HepG2 (cell line): Measurements from ENCODE around the gene BACH1. TPM values are rescaled to one million over a fixed set of nuclear protein-coding genes. Genes with fewer than 3 reads are reported as not detected.

Source experiments
- BHLHE40 ChIP-seq: IDR thresholded peaks from 2 replicates; pipeline ENCODE4 v1.6.1; 2011; ENCODE audit warnings: low read length, improper control_type of control experiment
- JARID2 ChIP-seq: sonication (generic); formaldehyde crosslinking; IDR thresholded peaks from 2 replicates; pipeline ENCODE4 v1.8.1; 2023; ENCODE audit warnings: missing genetic modification reagents, inconsistent platforms; ENCODE audit not compliant: insufficient replicate concordance
- MIXL1 ChIP-seq: IDR thresholded peaks from 2 replicates; pipeline ENCODE4 v1.6.1; 2016
- NFYB ChIP-seq: sonication (generic); formaldehyde crosslinking; IDR thresholded peaks from 2 replicates; pipeline ENCODE4 v1.4.0; 2020; ENCODE audit warnings: missing genetic modification reagents
- POGZ ChIP-seq: sonication (generic); formaldehyde crosslinking; IDR thresholded peaks from 2 replicates; pipeline ENCODE4 v1.4.0; 2020; ENCODE audit warnings: mild to moderate bottlenecking, missing genetic modification reagents
- REPIN1 ChIP-seq: sonication (generic); formaldehyde crosslinking; IDR thresholded peaks from 2 replicates; pipeline ENCODE4 v1.8.0; 2022; ENCODE audit warnings: missing genetic modification reagents, low read depth, mild to moderate bottlenecking, borderline replicate concordance
- SIX1 ChIP-seq: sonication (generic); formaldehyde crosslinking; IDR thresholded peaks from 2 replicates; pipeline ENCODE4 v1.4.0; 2020; ENCODE audit warnings: missing genetic modification reagents, borderline replicate concordance
- TBX2 ChIP-seq: sonication (generic); formaldehyde crosslinking; IDR thresholded peaks from 2 replicates; pipeline ENCODE4 v1.5.0; 2020; ENCODE audit warnings: missing genetic modification reagents, mild to moderate bottlenecking, borderline replicate concordance
- YEATS2 ChIP-seq: sonication (generic); formaldehyde crosslinking; IDR thresholded peaks from 2 replicates; pipeline ENCODE4 v1.4.0; 2020; ENCODE audit warnings: missing genetic modification reagents, borderline replicate concordance
- ZFX ChIP-seq: sonication (generic); formaldehyde crosslinking; IDR thresholded peaks from 2 replicates; pipeline ENCODE4 v1.4.0; 2020; ENCODE audit warnings: mild to moderate bottlenecking, low read depth, missing genetic modification reagents, moderate library complexity
- ZIK1 ChIP-seq: sonication (generic); formaldehyde crosslinking; IDR thresholded peaks from 2 replicates; pipeline ENCODE4 v1.5.0; 2020; ENCODE audit warnings: mild to moderate bottlenecking, low read depth, missing genetic modification reagents, borderline replicate concordance
- ZMYM3 ChIP-seq: sonication (generic); formaldehyde crosslinking; IDR thresholded peaks from 2 replicates; pipeline ENCODE4 v1.5.1; 2020; ENCODE audit warnings: mild to moderate bottlenecking, missing genetic modification reagents
- ZNF331 ChIP-seq: sonication (generic); formaldehyde crosslinking; IDR thresholded peaks from 2 replicates; pipeline ENCODE4 v1.4.0; 2020; ENCODE audit warnings: missing genetic modification reagents
- ZNF672 ChIP-seq: sonication (generic); formaldehyde crosslinking; IDR thresholded peaks from 2 replicates; pipeline ENCODE4 v1.8.1; 2022; ENCODE audit warnings: missing genetic modification reagents
- polyA plus RNA-seq, 8 experiments: library from polyadenylated mRNA; depleted of rRNA in 3 of 8; stranded (reverse) in 7 of 8; unstranded in 1 of 8; fragments of >200 nt; fragmentation: Illumina TruSeq in 4 of 8; extraction: Trizol in 4 of 8; gene quantifications; 2 replicates each; pipeline versions ENCODE4 v1.2.1 to v1.2.3, GENCODE V29; 2011 to 2016; ENCODE audit warnings: low read depth in 4 of 8, missing spikeins in 1 of 8, mixed read lengths in 1 of 8; ENCODE audit not compliant: insufficient read depth in 1 of 8
- total RNA-seq, 5 experiments: library from RNA; depleted of rRNA; stranded (reverse); fragments of >200 nt; fragmentation: Illumina TruSeq; extraction: Trizol; gene quantifications; 2 replicates each; pipeline ENCODE4 v1.2.3, GENCODE V29; 2016; ENCODE audit warnings: low read depth in 1 of 5
- TF ChIP-seq, protein P1 (sequence below): IDR thresholded peaks from 2 replicates; pipeline ENCODE4 v1.4.0; 2020; ENCODE audit warnings: mild to moderate bottlenecking, missing genetic modification reagents
- TF ChIP-seq, protein P2 (sequence below): IDR thresholded peaks from 2 replicates; pipeline ENCODE4 v1.6.1; 2016; ENCODE audit warnings: mild to moderate bottlenecking

BACH1 gene
- total and polyA plus RNA-seq, 2 of the 13 experiments (the other 11 are each of a cell fraction or from before 2014, with no cell fraction given), result 16.5 to 51.7 TPM

DNA sequence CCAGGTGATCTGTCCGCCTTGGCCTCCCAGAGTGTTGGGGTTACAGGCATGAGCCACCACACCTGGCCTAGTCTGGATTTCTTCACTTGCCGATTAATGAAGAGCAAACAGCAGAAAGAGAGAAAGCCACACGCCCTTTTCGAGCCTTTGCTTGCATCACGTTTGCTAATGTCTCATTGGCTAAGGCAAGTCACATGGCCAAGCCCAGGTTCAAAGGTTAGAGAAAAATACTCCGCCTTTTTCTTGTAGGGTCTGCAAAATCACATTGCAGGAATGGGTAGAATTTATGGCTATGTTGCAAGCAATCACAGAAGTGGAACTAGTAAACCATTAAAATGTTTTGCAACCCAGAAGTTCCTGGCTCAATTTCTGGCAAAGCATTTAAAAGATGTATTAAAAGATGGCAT is 26.8 kb upstream of the BACH1 start (continued):
- TF ChIP-seq, protein P1, sequence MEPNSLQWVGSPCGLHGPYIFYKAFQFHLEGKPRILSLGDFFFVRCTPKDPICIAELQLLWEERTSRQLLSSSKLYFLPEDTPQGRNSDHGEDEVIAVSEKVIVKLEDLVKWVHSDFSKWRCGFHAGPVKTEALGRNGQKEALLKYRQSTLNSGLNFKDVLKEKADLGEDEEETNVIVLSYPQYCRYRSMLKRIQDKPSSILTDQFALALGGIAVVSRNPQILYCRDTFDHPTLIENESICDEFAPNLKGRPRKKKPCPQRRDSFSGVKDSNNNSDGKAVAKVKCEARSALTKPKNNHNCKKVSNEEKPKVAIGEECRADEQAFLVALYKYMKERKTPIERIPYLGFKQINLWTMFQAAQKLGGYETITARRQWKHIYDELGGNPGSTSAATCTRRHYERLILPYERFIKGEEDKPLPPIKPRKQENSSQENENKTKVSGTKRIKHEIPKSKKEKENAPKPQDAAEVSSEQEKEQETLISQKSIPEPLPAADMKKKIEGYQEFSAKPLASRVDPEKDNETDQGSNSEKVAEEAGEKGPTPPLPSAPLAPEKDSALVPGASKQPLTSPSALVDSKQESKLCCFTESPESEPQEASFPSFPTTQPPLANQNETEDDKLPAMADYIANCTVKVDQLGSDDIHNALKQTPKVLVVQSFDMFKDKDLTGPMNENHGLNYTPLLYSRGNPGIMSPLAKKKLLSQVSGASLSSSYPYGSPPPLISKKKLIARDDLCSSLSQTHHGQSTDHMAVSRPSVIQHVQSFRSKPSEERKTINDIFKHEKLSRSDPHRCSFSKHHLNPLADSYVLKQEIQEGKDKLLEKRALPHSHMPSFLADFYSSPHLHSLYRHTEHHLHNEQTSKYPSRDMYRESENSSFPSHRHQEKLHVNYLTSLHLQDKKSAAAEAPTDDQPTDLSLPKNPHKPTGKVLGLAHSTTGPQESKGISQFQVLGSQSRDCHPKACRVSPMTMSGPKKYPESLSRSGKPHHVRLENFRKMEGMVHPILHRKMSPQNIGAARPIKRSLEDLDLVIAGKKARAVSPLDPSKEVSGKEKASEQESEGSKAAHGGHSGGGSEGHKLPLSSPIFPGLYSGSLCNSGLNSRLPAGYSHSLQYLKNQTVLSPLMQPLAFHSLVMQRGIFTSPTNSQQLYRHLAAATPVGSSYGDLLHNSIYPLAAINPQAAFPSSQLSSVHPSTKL (CRISPR knock-in tag), result 0 out of 2 replicates have a peak, but pooled peaks have one; percentile 30
- TF ChIP-seq ZNF672 (CRISPR knock-in tag) (no peak), ZMYM3 (CRISPR knock-in tag) (0 out of 2 replicates have a peak, but pooled peaks have one; percentile 28), MIXL1 (CRISPR knock-in tag) (peak; percentile 20; the same call in 1 of the 2 replicates), SIX1 (CRISPR knock-in tag) (no peak), TBX2 (CRISPR knock-in tag) (peak; percentile 45; the same call in 1 of the 2 replicates), BHLHE40 (0 out of 2 replicates have a peak, but pooled peaks have one; percentile 14), ZNF331 (CRISPR knock-in tag) (peak; percentile 24; the same call in 1 of the 2 replicates), YEATS2 (CRISPR knock-in tag) (no peak), ZIK1 (CRISPR knock-in tag) (no peak), POGZ (CRISPR knock-in tag) (peak; percentile 89), NFYB (peak; percentile 78), ZFX (CRISPR knock-in tag) (0 out of 2 replicates have a peak, but pooled peaks have one; percentile 20), REPIN1 (0 out of 2 replicates have a peak, but pooled peaks have one; percentile 20), JARID2 (no peak)
- TF ChIP-seq, protein P2, sequence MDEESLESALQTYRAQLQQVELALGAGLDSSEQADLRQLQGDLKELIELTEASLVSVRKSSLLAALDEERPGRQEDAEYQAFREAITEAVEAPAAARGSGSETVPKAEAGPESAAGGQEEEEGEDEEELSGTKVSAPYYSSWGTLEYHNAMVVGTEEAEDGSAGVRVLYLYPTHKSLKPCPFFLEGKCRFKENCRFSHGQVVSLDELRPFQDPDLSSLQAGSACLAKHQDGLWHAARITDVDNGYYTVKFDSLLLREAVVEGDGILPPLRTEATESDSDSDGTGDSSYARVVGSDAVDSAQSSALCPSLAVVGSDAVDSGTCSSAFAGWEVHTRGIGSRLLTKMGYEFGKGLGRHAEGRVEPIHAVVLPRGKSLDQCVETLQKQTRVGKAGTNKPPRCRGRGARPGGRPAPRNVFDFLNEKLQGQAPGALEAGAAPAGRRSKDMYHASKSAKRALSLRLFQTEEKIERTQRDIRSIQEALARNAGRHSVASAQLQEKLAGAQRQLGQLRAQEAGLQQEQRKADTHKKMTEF (CRISPR knock-in tag), result peak; percentile 35; the same call in 1 of the 2 replicates
